Measurements from ENCODE around the gene CELA1. TPM values are rescaled to one million over a fixed set of nuclear protein-coding genes. Genes with fewer than 3 reads are reported as not detected.

CELA1 gene
- total and polyA plus RNA-seq, 7 donors: not detected

- ATAC-seq (no peak), DNase-seq (no peak)
- H3K4me3 ChIP-seq: no peak overlapping the region
- no peak overlapping the region for H3K27ac ChIP-seq
- WGBS, 3 donors: 88 to 91% (median 91%) methylated on average over 4 of the region's 4 CpGs
- H3K36me3 ChIP-seq (ENCODE audit: insufficient read depth in 1 of 2, low read depth in 1 of 2): no peaks in the 10 kb centered on the region
- no peak for TF ChIP-seq CTCF (IDR thresholded peaks at IDR 0.05)
- no peaks in the 10 kb centered on the region for H3K27me3 ChIP-seq (ENCODE audit: insufficient read depth in 3 of 3, low read length in 2 of 3)
- H3K4me1 ChIP-seq: no peaks in the 10 kb centered on the region
- no peaks in the 10 kb centered on the region for H3K9me3 ChIP-seq
- intact Hi-C loops (cut with DNase I): loop anchor here in 1 of 2 donors (10.0 kb wide), 1 partner anchor 583 kb away; the partner anchor contains the start of gene ATF1
Observed at GRCh38 chr12:51348116-51348515, 1.6 kb upstream of the CELA1 start.

GRCh38 chr12:51345681-51346080, 798 bp downstream of the CELA1 start:
- no peak for TF ChIP-seq CTCF (IDR thresholded peaks at IDR 0.05)
- H3K4me1 ChIP-seq: no peaks in the 10 kb centered on the region
- intact Hi-C loops (cut with DNase I): loop anchor here in 1 of 2 donors (10.0 kb wide), 1 partner anchor 581 kb away; the partner anchor contains the start of gene ATF1
- no peaks in the 10 kb centered on the region for H3K27me3 ChIP-seq (ENCODE audit: insufficient read depth in 3 of 3, low read length in 2 of 3)
- H3K27ac ChIP-seq: no peak overlapping the region
- no peak overlapping the region for H3K4me3 ChIP-seq
- ATAC-seq (no peak), DNase-seq (no peak)
- H3K36me3 ChIP-seq (ENCODE audit: insufficient read depth in 1 of 2, low read depth in 1 of 2): no peaks in the 10 kb centered on the region
- WGBS, 3 donors: 76 to 79% (median 77%) methylated on average over 7 of the region's 7 CpGs
- H3K9me3 ChIP-seq: no peaks in the 10 kb centered on the region

GRCh38 chr12:51343201-51343600, 3.3 kb downstream of the CELA1 start:
- ATAC-seq (no peak), DNase-seq (no peak)
- Histone ChIP-seq H3K9me3 (no peaks in the 10 kb centered on the region), H3K27ac (no peak overlapping the region), H3K4me1 (no peaks in the 10 kb centered on the region), H3K4me3 (no peak overlapping the region), H3K27me3 (ENCODE audit: insufficient read depth in 3 of 3, low read length in 2 of 3) (no peaks in the 10 kb centered on the region), H3K36me3 (ENCODE audit: insufficient read depth in 1 of 2, low read depth in 1 of 2) (no peaks in the 10 kb centered on the region)
- no peak for TF ChIP-seq CTCF (IDR thresholded peaks at IDR 0.05)
- WGBS, 3 donors: 96 to 99% (median 98%) methylated on average over 2 of the region's 2 CpGs
- intact Hi-C loops (cut with DNase I): loop anchor here (5.0 to 10.0 kb wide), 3 partner anchors 76 to 578 kb away; partner anchors contain the start of gene ATF1 (in 1 of the 2)

- intact Hi-C loops (cut with DNase I): loop anchor here (5.0 to 10.0 kb wide), 3 partner anchors 75 to 578 kb away; partner anchors contain the start of gene ATF1 (in 1 of the 2)
- 77 to 89% (median 79%) methylated on average over 10 of the region's 10 CpGs for WGBS, 3 donors
- Histone ChIP-seq H3K4me3 (no peak overlapping the region), H3K36me3 (ENCODE audit: insufficient read depth in 1 of 2, low read depth in 1 of 2) (no peaks in the 10 kb centered on the region), H3K27ac (no peak overlapping the region), H3K9me3 (no peaks in the 10 kb centered on the region), H3K27me3 (ENCODE audit: insufficient read depth in 3 of 3, low read length in 2 of 3) (no peaks in the 10 kb centered on the region), H3K4me1 (no peaks in the 10 kb centered on the region)
- DNase-seq: no peak
- TF ChIP-seq CTCF (IDR thresholded peaks at IDR 0.05): no peak
- peak in 1 of 4 donors; percentile 22 for ATAC-seq
Observed at GRCh38 chr12:51342416-51342815, 4.1 kb downstream of the CELA1 start.
